ENCODE results near the gene RBM17.
A peak's percentile ranks its signal among the peaks of the same experiment; 100 is the strongest.
"Not testable (repeated sequence)": the region's sequence is repeated elsewhere in the genome, so short reads cannot be mapped to it uniquely, and the experiment has no call there.

Gene RBM17, protein sequence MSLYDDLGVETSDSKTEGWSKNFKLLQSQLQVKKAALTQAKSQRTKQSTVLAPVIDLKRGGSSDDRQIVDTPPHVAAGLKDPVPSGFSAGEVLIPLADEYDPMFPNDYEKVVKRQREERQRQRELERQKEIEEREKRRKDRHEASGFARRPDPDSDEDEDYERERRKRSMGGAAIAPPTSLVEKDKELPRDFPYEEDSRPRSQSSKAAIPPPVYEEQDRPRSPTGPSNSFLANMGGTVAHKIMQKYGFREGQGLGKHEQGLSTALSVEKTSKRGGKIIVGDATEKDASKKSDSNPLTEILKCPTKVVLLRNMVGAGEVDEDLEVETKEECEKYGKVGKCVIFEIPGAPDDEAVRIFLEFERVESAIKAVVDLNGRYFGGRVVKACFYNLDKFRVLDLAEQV

DNA sequence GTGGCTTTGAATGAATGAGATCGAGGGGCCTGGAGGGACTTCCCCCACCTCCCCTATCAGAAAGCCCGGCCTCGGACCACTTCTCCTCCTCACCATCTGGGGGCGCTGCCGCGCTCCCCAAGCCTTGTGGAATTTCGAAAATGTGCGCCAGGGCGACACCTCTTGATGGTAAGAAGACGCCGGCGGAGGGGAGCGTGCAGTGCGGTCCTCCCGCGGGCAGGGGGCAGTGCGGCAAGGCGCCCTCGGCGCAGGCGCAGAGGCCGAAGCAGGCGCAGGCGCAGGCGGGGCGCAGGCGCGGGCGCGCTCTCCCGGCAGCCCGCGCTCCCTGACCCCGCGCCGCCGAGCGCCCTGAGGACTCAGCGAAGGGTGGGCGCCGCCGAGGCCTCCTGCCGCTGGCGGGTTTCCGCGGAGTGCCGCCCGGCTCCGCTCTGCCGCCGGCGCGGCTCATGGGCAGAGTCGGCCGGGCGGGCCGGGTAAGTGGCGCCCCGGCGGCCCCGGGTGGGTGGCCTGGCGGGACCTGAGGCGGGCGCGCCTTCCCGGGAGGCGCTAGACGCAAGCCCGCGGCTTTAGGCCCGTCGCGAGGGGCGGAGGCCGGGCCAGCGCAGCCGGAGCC lies at the start of gene RBM17:
TSS of gene RBM17 (plus strand) at position 314 of the 613 bp plus-strand sequence. CDS start 8,032 bp downstream, outside the sequence.
- peak; percentile 94 to 99 for DNase-seq (ENCODE audit: low read depth in 2 of 2)

GRCh38 chr10:6039711-6040110 lies 49.1 kb upstream of the RBM17 start:
- no peak for DNase-seq (ENCODE audit: low read depth in 2 of 2)

- DNase-seq (ENCODE audit: low read depth in 2 of 2), result no peak
These were observed 48.6 kb upstream of the RBM17 start for GRCh38 chr10:6040205-6040604.

GRCh38 chr10:6043377-6043776 lies 45.5 kb upstream of the RBM17 start:
- DNase-seq (ENCODE audit: low read depth in 2 of 2), result not testable (repeated sequence)

DNA sequence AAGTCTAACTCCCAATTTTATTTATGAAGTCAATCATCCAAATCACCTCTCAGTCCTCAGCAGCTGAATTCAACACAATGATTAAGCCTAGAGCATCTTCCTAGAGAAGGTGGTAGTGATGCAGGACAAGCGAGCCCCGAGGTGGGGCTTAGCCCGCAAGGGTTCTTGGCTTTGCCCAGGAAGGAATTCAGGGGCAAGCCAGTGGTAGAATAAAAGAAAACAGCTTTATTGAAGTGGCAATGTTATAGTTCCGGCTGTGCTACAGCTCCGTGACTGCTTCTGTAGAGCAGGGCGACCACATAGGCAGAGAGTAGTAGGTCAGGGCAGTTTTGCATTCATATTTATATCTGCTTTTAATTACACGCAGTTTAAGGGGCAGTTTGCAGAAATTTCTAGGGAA lies 44.8 kb upstream of the RBM17 start:
- DNase-seq (ENCODE audit: low read depth in 2 of 2), result no peak

- DNase-seq (ENCODE audit: low read depth in 2 of 2), result no peak
These were observed 44.0 kb upstream of the RBM17 start for GRCh38 chr10:6044751-6045313.

- DNase-seq (ENCODE audit: low read depth in 2 of 2), result no peak
These were observed 43.5 kb upstream of the RBM17 start for GRCh38 chr10:6045314-6045848.

- no peak for DNase-seq (ENCODE audit: low read depth in 2 of 2)
These were observed 42.7 kb upstream of the RBM17 start for GRCh38 chr10:6045878-6046772.

DNA sequence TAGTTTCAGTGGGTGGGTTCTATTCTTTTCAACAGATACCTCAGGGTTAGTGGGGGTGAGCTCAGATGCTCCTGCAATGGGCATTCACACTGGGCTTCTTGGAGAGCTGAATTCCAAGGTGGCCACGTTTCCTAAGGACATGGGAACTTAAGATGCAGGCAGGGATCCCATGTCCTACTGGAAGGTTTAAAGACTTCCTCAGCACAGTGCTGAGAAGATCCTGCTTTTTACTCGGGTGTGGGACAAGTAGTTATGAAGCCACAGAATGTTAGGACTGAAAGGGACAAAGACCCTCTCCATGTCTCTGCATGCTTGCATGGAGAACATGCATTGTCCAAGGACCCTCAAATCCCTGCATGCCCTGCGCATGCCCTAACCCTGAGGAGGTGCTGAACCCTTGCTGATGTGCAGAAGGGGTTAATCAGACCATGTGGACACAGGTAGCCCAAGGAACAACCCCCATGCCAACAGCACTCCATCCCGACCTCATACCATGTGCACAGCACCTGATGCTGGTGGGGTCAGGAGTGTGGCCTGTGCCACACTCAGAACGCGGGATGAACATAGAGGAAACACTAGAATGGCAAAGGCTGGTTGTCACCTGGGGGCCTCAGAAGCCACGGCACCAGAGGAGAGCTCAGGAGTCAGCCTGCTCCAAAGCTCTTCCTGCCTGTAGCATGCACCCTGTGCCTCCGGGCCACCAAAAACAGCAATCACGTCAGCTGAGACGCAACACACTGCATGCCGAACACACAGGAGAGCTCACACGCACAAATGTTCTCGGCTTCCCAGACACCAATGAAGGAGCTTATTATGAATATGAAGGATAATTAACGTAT lies 41.8 kb upstream of the RBM17 start:
- DNase-seq (ENCODE audit: low read depth in 2 of 2), result no peak

GRCh38 chr10:6047847-6048246 lies 41.0 kb upstream of the RBM17 start:
- DNase-seq (ENCODE audit: low read depth in 2 of 2), result no peak

- no peak for DNase-seq (ENCODE audit: low read depth in 2 of 2)
These were observed 40.4 kb upstream of the RBM17 start for GRCh38 chr10:6048281-6049030.

DNA sequence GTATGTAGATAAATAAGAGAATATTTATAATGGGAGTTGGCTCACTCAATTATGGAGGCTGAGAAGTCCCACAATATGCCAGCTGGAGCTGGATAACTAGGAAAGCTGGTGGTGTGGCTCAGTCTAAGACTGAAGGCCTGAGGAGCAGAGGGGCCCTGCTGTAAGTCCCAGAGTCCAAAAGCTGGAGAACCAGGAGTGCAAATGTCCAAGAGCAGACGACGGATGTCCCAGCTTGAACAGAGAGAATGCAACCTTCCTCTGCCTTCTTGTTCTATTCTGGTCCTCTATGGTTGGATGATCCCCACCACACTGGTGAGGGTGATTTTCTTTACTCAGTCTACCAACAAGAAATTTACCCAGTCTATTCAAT lies 39.8 kb upstream of the RBM17 start:
- no peak for DNase-seq (ENCODE audit: low read depth in 2 of 2)

DNA sequence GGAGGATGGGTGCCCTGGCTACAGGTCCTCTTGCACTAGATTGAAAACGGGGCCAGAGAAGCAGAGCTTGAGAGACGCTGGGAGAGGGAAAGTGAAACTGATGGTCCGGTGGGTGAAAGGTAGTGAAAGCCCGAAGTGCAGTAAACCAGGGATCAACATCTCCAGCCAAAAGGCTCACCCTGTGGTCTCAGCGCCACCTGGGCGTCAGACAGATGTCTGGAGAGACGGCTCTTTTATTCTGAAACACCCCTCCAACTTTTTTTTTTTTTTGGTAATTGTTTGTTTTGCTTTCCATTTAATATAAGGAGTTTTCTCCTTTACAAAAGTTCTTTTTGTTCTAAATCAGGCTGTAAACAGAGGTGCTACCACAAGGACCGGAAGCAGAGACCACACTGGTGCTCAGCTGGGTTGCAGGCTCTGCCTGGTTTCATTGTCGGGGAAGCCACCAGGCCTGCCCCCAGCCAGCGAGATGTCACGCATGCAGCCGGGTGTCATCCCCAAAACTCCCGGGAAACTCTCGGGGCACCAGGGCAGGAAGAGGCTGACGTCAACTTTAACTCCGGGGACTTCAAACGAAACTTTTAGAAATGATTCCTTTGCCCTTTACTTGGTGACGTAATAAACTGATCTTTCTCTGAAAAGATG lies 37.9 kb upstream of the RBM17 start:
- peak; percentile 81 to 83 for DNase-seq (ENCODE audit: low read depth in 2 of 2)

GRCh38 chr10:6052247-6053221 lies 36.3 kb upstream of the RBM17 start:
- peak; percentile 55 to 73 for DNase-seq (ENCODE audit: low read depth in 2 of 2)

DNA sequence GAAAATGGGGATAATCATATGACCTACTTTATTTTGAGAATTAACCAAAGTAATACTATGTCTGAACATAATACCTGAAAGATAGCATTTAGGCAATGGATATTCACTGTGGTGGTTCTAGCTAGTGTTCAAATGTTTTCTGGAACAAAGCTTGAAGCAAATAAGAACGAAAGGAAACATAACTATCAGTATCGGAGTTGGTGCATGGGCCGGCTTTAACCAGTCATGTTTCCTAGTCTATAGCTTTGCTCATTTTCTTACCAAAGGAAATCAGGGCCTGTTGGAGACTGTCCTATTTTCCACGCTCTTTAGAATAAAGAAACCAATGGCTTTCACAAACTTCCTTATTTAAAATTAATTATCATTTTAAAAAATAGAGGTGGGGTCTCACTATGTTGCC lies 35.5 kb upstream of the RBM17 start:
- no peak for DNase-seq (ENCODE audit: low read depth in 2 of 2)

DNA sequence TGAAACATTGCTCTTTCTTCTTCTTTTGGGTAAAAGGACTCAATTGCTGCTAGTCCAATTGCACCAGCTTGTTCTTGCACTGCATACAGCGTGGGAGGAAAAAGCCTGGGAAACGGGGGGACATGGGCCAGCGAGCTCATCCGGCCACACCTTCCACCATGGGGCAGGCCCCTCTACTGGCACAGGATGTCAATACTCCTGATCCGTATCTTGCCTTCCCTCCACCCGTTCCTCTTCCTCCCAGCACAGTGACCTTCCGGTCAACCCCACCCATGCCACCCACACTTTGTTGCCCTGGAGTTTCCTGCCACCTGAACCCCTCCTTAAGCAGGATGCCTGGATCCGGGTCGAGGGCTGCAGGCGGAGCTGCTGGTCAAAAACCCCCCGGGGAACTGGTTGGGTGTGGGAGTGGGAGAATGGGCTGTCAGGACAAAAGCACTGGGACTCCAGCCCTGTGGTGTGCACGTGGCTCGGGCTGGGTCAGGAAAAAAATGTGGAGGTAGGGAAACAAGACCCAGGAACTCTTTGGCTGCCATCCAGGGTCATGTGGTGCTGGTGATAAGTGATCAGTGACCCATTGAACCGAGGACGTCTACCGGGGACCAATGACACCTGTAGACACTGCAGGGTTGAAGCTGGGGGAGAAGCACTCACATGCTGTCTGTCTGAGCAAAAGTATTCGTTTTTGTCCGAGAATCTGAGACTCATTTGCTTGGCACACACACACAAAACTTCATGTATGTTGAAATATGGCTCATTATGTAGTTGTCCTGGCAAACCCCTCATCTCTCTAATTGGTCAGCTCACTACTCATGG lies 34.8 kb upstream of the RBM17 start:
- no peak for DNase-seq (ENCODE audit: low read depth in 2 of 2)

DNA sequence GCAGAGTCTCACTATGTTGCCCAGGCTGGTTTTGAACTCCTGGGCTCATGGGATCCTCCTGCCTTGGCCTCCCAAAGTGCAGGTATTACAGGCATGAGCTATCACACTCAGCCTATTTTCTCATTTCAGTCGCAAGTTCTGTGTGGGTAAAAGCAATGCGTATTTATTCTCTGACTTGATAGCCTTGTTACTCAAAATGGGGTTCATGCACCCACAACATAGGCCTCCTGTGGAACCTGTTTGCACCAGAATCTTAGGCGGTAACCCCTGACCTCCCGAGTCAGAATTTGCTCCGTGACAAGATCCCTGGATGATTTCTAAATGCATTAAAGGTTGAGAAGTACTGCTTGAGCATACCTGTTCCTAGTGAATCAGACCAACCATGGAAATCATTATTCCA lies 34.0 kb upstream of the RBM17 start:
- no peak for DNase-seq (ENCODE audit: low read depth in 2 of 2)

GRCh38 chr10:6055929-6056328 lies 32.9 kb upstream of the RBM17 start:
- no peak for DNase-seq (ENCODE audit: low read depth in 2 of 2)

All from stimulated activated CD4-positive, alpha-beta T cell treated with anti-CD3 and anti-CD28 coated beads, Interleukin-1b, Interleukin-23, amount 100 ng/mL, for 4 hours (primary cell).